Measurements from ENCODE around the gene SECISBP2L. TPM values are rescaled to one million over a fixed set of nuclear protein-coding genes. Genes with fewer than 3 reads are reported as not detected.

SECISBP2L gene
- total RNA-seq, 1 experiment from 2014 or later, result 24.7 TPM

DNA sequence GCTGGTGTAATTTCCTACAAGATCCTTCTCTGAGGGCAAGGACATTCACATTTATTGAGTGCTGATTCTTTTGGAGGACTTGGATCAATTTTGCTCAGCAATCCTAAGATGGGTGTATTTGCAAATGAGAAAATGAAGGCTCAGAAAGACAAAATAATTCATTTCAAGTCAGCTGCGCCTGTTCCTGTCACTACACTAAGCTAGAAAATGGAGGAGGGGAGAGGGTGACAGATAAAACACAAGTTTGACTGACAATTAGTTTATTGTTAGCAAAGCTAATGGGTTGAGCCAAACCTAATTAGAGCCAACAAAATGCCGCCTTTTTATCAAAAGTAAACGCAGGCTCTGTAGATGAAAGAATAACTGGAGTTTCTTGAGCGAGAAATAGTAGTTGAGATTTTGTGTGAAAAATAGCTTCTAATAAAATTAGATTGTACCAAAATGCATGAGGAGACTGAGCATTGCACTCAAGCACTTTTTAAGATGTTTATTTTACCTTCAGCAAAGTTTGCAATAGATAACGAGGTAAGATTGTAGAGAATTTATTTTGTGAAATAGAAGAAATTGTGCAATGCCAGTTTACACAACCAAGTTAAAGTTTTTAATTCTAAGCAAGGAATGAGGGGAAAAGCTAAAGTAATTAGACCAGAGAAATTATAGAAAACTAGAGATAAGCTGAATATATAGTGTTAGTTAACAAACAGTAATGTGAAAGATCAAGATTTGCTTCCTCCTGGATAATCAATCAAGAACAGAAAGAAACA, 39.6 kb upstream of the SECISBP2L start:
- Histone ChIP-seq H4K91ac (ENCODE audit: insufficient read length, low read depth, low read length) (no peak overlapping the region), H3T11ph (ENCODE audit: low read length) (no peak overlapping the region), H3K14ac (ENCODE audit: insufficient read depth, low read length) (no peak overlapping the region), H3K79me1 (ENCODE audit: insufficient read depth, low read depth, low read length, poor library complexity, severe bottlenecking) (no peaks in the 10 kb centered on the region), H3K9ac (ENCODE audit: extremely low read depth, insufficient read length, low read length) (no peak overlapping the region), H2BK12ac (ENCODE audit: insufficient read length, low read depth, low read length) (no peak overlapping the region), H3K27me3 (ENCODE audit: insufficient read depth, low read length) (no peaks in the 10 kb centered on the region; the same call in 1 of the 2 replicates), H3K79me2 (ENCODE audit: insufficient read depth, low read length) (no peaks in the 10 kb centered on the region), H2BK5ac (ENCODE audit: insufficient read length, low read length) (no peak overlapping the region), H3K23me2 (ENCODE audit: insufficient read length, low read depth, low read length, poor library complexity, severe bottlenecking) (no peaks in the 10 kb centered on the region), H2AK5ac (ENCODE audit: insufficient read length, low read length) (no peak overlapping the region), H3K23ac (ENCODE audit: insufficient read length, low read depth, low read length) (no peak overlapping the region), H4K5ac (ENCODE audit: insufficient read length, low read depth, low read length) (no peak overlapping the region), H4K20me1 (ENCODE audit: control insufficient read depth, insufficient read depth, insufficient read length) (no peaks in the 10 kb centered on the region), H2BK120ac (ENCODE audit: low read depth, low read length, poor library complexity, severe bottlenecking) (no peak overlapping the region), H2BK20ac (ENCODE audit: low read depth, low read length, poor library complexity, severe bottlenecking) (no peak overlapping the region), H3K4me1 (ENCODE audit: insufficient read depth, low read length) (no peaks in the 10 kb centered on the region), H3K18ac (ENCODE audit: insufficient read length, low read depth, low read length) (no peak overlapping the region), H3K9me3 (ENCODE audit: control insufficient read depth, low read depth, low read length) (no peaks in the 10 kb centered on the region), H3K4ac (ENCODE audit: low read depth, low read length) (no peak overlapping the region), H3K56ac (ENCODE audit: insufficient read length, low read depth, low read length) (no peak overlapping the region), H3K27ac (ENCODE audit: insufficient read length, low read depth, low read length) (no peak overlapping the region), H2AFZ (ENCODE audit: low read length) (no peak overlapping the region), H2BK15ac (ENCODE audit: low read depth, low read length) (no peak overlapping the region), H4K8ac (replicated peaks; ENCODE audit: insufficient read length, low read depth, low read length) (no peak overlapping the region), H3K4me2 (ENCODE audit: insufficient read depth, insufficient read length, low read length) (no peak overlapping the region)
- TF ChIP-seq, protein P1, sequence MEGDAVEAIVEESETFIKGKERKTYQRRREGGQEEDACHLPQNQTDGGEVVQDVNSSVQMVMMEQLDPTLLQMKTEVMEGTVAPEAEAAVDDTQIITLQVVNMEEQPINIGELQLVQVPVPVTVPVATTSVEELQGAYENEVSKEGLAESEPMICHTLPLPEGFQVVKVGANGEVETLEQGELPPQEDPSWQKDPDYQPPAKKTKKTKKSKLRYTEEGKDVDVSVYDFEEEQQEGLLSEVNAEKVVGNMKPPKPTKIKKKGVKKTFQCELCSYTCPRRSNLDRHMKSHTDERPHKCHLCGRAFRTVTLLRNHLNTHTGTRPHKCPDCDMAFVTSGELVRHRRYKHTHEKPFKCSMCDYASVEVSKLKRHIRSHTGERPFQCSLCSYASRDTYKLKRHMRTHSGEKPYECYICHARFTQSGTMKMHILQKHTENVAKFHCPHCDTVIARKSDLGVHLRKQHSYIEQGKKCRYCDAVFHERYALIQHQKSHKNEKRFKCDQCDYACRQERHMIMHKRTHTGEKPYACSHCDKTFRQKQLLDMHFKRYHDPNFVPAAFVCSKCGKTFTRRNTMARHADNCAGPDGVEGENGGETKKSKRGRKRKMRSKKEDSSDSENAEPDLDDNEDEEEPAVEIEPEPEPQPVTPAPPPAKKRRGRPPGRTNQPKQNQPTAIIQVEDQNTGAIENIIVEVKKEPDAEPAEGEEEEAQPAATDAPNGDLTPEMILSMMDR (conservative IDR thresholded peaks at IDR 0.05), result no peak
- no peak overlapping the region for H3K27ac Mint-ChIP-seq
- DNase-seq, result no peak
- H3K27me3 Mint-ChIP-seq (ENCODE audit: low read depth), result no peaks in the 10 kb centered on the region
- H3K36me3 Mint-ChIP-seq (ENCODE audit: insufficient read depth in 1 of 3, low read depth in 3 of 3), result no peaks in the 10 kb centered on the region
- H3K4me3 Mint-ChIP-seq, result no peak overlapping the region
- no peaks in the 10 kb centered on the region for H3K4me1 Mint-ChIP-seq
- no peaks in the 10 kb centered on the region for H3K9me3 Mint-ChIP-seq
- 100% methylated on average over 1 of the region's 5 CpGs for WGBS (ENCODE audit: extremely low coverage, insufficient read length, low lambda C conversion rate)

Data from H9 (cell line).